ELR (cell line): Measurements from ENCODE around the gene HSFX3.
"Not testable (repeated sequence)": the region's sequence is repeated elsewhere in the genome, so short reads cannot be mapped to it uniquely, and the experiment has no call there.

Source experiments
- DNase-seq: peaks from one replicate; pipeline ENCODE4 v3.0.0-alpha.2; 2015; ENCODE audit warnings: low read depth

The HSFX3 gene, protein sequence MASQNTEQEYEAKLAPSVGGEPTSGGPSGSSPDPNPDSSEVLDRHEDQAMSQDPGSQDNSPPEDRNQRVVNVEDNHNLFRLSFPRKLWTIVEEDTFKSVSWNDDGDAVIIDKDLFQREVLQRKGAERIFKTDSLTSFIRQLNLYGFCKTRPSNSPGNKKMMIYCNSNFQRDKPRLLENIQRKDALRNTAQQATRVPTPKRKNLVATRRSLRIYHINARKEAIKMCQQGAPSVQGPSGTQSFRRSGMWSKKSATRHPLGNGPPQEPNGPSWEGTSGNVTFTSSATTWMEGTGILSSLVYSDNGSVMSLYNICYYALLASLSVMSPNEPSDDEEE

DNA sequence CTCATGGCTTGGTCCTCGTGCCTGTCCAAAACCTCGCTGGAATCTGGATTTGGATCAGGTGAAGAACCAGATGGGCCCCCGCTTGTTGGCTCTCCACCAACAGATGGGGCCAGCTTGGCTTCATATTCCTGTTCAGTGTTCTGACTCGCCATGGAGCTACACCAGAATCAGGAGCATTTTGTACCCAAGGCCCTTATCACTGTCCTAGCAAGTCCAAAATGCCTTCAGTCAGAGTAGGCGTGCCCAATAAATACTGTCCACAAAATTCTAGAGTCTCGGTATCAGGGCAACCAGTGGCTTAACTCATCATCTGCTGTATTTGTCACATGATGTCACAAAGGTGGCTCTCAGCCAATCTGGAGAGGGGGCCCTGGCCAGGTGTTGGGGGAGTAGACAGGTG, at the start of gene HSFX3:
HSFX3 (minus strand) TSS at position 224 of the 400 bp plus-strand sequence; CDS start at position 152, 72 bp downstream.
- not testable (repeated sequence) for DNase-seq

DNA sequence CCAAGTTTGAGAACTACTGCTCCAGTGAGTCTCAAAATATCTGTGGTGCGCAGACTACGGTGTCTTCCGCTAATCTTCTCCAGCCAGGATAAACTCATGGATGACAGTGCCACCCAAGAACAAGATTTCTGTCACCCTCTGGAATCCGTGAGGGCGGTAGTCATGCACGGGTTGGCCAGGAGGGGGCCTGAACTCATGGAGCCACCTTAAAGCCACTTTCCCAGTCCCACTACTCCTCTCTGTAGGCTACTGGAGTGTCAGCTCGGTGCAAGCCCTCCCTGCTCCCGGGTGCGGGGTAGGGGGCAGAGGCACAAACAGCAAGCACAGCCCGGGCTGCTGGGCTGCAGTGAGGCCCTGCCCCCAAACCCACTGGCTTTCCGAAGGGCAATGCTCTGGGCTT, 48.9 kb upstream of the HSFX3 start:
- not testable (repeated sequence) for DNase-seq

DNA sequence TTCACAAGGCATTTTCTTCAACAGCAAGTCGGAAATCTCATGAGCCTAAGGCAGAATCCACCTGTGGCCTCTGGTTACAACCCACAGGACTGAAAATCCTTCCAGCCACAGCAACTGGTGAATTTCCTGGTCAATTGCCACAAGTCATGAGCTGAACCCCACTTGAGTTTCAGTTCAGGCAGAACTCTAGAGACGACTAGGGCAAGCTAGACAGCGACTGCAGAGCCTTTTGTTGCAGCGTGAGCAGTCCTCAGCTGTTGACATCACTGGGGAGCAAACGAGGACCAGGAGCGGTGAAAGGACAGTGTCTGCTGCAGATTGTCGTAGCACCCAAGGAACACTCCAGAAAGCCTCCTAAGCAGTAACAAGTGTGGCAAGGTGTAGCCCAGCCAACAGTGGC, 46.2 kb upstream of the HSFX3 start:
- not testable (repeated sequence) for DNase-seq

DNA sequence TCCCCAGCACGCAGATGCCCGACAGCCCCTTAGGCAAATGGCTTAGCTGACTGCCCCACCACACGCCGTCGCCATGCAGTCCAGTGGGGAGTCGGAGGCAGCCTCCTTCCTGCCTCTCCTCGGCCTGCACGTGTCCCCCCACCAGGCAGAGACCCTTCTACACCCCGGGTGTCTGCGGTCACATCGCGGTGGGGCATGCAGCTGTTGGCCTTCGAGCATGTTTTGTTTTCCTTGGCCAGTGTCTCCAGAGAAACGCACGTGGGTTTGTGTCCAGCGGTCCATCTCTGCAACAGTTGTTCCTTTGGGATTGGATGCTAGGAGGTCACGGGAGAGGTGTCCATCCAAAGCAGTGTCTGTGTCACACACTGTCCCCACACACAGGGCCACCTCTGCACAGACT, 45.5 kb upstream of the HSFX3 start, which contains the start of gene HSFX2:
HSFX2 (minus strand) TSS at position 101 of the 400 bp plus-strand sequence. CDS start 614 bp downstream, outside the sequence.
- DNase-seq, result not testable (repeated sequence)

DNA sequence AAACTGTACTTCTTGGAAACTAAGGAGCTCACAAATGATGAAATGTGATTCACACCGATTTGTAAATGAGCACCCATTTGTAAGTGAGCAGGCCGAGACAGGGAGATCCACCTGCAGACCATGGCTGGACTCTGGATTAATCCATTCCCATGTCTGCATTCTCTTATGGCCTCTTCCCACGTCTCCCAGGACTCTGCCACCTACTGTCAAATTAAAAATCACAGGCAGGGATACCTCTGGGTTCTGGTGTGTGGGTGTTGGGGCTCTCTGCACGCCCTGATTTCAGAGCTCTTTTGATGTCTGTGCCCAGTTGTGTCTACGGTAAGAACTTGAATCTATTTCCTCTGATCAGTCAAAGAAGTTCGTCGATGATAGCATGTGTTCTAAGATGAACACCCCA, 41.3 kb upstream of the HSFX3 start:
- not testable (repeated sequence) for DNase-seq

DNA sequence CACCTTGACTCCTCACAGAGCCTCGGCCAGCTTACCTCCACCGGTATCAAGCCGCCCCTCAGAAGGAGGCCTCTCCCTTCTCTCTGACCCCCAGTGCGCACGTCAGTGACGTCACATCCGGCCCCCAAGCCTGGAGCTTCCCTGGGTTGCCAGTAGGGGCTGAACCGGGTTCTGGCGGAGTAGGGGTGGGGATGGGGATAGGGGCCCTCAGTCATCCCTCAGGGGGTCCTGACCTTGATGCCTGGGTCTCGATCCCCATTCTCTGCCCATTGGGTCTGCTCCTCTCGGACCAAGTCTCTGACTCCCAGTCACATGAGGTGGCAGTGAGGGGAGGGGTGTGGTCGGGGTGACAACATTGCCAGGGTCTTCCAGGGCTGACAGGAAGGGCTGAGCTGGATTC, 37.6 kb upstream of the HSFX3 start, which contains the start of gene MAGEA9B:
MAGEA9B (minus strand) TSS at position 101 of the 400 bp plus-strand sequence. CDS start 4,280 bp downstream, outside the sequence.
- DNase-seq, result not testable (repeated sequence)

DNA sequence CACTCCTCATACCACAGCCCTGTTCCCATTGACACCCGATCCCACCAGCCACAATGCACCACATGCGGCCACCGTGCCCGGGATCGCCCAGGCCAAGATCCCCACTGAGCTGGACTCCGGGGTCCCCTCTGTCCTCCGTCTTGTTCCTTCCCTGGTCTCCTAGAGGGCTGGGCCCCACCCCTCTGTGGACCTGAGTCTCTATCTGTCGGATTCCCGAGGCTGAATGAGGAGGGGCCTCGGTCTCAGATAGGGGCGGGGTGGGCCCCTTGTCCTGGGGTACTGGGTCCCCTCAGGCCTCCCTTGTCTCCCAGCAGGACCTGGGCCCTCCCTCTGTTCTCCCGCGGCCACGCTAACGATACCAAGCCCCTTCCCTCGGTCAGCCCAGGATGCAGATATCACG, 35.9 kb upstream of the HSFX3 start:
- not testable (repeated sequence) for DNase-seq

DNA sequence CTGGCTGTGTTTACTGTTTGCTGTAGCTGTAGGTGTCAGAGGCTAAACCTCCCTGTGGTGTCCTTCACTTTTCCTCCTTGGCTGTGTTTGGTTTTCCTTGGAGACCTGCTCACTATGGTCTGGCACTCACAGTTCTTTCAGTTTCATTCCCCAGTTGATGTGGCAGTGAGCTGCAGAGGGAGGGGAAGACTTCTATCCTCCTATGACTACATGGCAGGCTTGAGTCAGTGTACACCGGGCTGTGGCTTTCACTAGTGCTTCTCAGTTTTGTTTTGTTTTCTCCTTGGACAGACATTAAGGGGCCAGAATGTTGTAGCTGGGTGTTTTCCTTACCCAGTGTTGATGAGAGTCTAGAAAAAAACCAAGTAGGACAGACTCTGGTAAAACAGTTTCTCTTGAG, 23.7 kb upstream of the HSFX3 start:
- DNase-seq, result not testable (repeated sequence)

DNA sequence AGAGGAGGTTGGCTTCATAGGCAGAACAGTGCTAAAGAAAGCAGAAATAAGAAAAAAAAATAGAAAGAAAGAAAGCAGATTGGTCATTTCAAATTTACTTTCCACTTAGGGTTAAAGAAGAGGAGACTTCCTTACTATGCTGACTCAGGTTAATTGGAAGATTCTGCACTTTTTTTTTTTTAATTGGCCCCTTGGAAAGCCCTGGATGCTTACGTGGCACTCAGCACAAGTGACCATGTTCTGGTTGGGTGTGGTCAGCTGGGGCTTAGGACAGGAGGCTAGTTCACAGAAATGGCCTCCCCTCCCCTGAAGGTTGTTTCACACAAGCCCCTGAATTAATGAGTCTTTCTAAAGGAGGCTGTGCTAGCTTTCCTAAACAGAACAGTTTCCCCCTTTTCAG, 23.0 kb upstream of the HSFX3 start:
- DNase-seq, result no peak

DNA sequence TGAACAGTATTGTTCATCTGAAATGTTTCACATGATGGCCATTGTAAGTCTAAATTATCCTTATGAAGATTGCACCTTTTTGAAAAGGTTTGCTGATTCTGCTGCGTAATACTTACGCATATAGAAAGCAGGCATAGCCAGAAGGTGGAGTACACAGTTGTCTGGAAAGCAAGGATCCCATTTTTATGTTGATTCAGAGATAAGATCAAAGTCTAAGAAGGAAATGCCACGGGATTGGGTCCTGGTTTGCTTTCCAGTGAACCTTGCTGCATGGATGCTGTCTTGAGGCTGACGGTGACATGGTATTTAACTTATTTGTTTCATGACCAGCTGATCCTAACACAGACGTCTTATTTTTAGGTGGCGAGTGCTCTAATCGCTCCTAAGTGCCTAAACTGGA, 22.0 kb upstream of the HSFX3 start:
- no peak for DNase-seq

DNA sequence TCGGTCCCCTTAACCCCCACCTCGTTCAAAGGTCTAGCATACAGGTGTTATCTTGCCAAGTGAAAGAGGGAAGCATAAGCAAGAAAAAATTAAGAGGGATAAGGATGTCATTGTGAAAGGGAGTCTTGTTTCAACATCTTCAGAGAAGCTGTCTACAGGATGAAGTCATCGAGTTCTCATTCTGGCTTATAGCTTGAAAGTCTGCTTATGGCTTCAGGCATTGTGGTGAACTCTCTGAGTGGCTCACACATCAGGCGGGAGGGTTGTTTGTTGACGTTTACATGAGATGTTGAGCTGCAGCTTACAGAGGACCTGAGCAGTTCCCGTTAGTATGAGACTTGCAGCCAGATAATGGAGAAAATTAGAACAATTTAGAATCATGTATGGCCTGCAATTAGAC, 20.9 kb upstream of the HSFX3 start:
- DNase-seq, result peak; percentile 66

DNA sequence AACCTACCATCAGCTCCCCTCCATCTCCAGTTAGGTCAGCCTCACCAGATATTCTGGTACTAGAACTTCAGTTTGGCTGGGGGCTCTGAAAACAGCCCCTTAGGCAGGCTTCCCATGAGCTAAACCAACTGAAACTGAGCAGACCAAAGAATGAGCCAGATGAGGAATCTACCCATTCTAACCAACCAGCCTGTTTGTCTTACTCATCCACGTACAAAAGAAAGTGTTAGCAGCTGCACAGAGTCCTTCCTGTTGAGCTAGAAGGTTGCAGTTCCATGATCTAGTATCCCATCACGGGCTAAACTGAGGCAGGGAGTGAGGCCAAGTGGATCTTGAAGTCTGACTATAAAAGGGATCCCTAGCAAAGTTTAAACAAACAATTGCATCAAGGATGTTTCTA, 20.0 kb upstream of the HSFX3 start:
- DNase-seq, result no peak

DNA sequence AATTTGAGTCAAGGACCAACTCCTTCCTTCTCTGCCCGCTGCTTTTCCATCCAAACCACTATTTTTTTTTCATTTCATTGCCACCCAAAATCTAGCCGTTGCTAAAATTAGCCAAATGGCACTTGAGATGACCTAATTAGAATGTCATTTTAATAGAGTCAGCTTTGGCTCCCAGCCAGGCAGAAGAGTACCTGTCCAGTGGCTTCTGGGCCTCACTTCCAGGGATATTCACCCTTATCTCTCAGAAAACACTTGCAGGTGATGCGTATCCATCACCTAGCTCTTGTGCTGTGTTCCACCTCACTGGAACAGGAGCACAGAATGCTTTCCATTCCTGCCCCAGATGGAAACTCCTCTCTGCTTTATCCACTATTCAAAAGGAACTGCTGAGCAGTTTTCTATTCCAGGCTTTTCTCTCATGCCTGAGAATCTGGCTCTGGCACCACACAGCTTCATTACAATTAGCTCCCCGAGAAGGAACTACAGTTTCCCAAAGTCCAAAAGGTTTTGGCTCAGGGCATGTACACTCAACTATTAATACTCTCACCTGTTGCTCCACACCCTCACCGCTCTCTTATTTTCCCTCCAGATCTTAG, 19.1 kb upstream of the HSFX3 start:
- DNase-seq, result no peak

DNA sequence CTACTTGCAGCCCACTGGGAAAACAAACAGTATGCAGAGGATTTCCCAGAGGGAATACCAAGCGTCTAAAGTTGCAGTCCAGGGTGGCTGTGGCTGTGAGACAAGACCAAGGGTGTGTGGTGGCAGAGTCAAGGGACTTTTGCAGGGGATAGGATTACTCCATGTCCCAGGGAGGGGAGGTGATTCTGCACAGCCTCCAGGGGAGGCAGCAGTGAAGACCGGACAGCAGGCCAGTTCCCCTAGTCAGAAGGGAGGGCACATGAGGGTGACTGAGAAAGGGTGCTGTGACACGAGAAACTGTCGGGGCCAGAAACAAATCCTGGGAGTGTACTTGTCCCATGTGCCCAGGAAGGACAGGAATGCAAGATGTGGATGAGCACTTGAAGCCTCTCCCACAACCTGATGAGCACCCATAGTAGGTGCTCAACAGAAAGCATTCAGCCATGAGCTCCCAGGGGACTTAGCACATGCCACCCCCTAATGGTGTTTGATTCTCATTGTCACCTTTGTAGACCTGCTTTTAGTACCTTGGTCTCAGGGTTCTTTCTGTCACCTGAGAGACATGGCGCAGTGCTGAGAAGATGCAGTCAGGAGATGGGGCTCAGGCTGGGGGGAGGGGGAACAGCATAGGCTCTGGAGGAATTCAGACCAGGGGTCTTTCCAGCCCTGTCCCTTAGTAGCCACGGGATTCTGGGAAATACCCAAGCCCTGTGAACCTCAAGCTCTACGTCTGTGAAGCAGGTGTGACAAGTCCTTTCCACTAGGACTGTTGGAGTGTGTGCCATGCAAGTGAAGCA, 18.1 kb upstream of the HSFX3 start:
- DNase-seq, result no peak

DNA sequence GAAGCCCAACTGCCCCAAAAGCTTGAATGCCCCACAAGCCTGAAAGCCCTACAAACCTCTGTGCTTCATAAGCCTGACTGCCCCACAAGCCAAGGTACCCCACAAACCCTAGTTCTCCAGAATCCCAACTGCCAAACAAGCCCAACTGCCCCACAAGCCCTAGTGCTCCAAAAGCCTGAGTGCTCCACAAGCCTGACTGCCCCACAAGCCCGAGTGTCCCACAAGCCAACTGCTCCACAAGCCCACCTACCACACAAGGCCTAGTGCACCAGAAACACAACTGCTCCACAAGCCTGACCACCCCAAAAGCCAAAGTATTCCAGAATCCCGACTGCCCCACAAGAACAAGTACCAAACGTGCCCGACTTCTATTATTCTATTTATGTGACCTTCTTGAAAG, 13.6 kb upstream of the HSFX3 start:
- DNase-seq, result no peak

DNA sequence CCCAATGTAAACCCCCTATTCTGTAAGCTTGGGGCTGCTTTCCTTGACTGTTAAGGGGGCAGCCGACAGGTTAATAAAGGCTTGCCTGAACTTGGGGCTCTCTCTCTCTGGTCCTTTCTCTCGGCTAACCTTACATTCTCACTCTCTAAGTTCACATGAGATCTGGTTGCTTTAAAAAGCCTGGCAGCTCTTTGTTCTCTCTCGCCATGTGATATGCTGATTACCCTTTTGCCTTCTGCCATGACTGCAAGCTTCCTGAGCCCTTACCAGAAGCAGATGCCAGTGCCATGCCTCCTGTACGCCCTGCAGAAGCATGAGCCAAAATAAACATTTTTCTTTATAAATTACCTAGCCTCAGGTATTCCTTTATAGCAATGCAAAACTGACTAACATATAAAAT, 5.5 kb upstream of the HSFX3 start:
- not testable (repeated sequence) for DNase-seq

DNA sequence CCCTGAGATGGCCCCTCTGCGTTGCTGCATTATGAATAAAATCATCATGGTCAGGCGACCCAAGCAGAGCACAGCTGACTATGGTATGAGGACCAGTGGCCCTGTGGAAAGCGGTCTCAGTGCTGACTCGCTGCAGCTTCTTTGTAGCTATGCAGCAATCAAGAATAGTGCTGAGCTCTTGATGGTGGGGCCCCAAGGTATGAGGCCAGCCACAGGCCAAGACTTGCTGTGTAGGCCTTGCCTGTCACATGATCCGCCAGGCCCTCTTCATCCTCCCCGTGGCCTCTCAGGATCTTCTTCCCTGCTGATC, 2.2 kb upstream of the HSFX3 start:
- not testable (repeated sequence) for DNase-seq

DNA sequence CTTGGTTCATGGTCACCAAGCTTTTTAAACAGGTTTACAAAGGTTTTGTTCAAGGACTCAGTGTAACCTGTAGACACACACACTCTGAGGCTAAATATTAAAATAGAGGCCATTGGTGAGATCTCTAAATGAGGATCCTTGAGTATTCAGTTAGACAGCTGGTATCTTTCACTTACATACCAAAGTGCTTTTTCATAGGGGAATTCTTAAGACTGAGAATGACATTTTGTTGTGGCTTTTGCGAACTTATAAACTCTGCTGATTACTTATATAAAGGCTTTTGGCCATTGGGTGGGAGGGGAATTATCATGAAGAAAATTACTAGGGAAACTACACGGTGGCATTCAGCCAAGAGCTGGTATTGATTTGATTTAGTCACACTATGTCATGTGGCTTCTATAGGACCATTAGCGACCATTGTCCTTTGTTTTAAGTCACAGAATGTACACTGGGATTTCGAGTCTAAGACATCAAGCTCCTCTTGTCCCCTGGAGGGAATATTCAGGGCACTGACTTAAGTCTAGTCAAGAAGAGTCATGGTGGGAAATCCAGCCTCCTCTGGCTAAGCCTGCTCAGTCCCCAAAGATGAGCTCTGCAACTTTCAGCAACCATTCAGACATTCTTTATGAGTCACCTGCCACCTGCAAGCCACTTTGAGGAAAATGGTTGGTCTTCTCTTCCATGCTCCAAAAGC, 1.7 kb upstream of the HSFX3 start:
- not testable (repeated sequence) for DNase-seq

DNA sequence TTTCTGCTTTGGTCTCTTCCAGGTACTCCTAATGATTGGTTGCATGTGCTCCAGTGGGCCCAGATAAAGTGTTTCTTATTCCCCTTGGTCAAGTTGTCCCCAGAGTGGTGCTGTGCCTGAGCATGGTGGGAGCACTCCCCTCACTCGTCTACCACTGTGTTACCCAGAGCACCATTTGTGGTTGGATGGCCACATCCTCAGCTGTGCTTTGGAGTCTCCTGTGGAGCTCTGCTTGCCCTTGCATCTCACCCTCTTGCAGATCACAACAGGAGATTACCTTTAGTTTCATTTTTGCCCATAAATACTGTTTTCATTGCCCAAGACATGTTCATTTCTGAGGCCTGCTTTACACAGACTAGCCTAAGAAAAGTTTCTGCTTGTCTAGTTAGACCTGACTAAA, 730 bp upstream of the HSFX3 start:
- not testable (repeated sequence) for DNase-seq

DNA sequence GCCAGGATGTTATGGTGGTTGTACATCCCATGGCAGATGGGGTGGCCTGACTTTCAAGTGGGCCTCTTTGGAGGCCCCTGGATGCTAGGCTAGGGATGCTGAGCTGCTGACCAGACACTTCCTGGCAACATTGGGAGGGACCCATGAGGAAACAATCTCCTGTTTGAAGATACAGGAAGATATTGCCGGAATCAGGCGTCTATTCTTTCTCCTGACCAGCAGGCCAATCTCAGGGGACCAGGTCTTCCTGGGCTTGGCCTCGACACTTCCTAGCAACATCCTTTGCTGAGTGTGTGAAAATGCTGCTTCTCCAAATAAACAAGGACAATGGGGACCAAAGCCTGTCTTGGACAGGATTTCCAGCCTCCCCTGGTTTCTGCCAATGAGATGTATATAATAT, 1.9 kb downstream of the HSFX3 start:
- not testable (repeated sequence) for DNase-seq

DNA sequence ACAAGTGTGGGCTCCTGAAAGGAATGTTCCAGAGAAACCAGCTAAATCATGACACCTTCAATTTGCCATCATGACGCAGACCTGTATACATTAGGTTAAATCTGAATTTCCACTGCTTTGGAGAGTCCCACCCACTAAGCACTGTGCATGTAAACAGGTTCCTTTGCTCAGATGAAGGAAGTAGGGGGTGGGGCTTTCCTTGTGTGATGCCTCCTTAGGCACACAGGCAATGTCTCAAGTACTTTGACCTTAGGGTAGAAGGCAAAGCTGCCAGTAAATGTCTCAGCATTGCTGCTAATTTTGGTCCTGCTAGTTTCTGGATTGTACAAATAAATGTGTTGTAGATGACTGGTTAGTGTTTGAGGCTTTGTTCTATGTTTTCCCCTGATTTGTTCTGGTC, 2.8 kb downstream of the HSFX3 start:
- DNase-seq, result not testable (repeated sequence)
